OCI-LY1 (cell line): ENCODE measurements around the gene ZNF71.
A peak's percentile ranks its signal among the peaks of the same experiment; 100 is the strongest.

ENCODE experiments used
- EZH2 ChIP-seq: fragments of 200-600 bp; sonication (generic), shearing (Covaris generic); IDR thresholded peaks from 2 replicates; pipeline ENCODE4 v1.8.0; 2017; ENCODE audit warnings: borderline replicate concordance, mixed run types, mild to moderate bottlenecking, antibody characterized with exemption, low read length, moderate library complexity, mixed read lengths
- TF ChIP-seq, protein P1 (sequence below): fragments of 200-600 bp; sonication (generic), shearing (Covaris generic); IDR thresholded peaks from 2 replicates; pipeline ENCODE4 v1.5.1; 2017; ENCODE audit warnings: mild to moderate bottlenecking, antibody characterized with exemption, low read length, moderate library complexity, mixed read lengths

GRCh38 chr19:56660381-56661107, 65.4 kb downstream of the ZNF71 start:
- TF ChIP-seq, protein P1, sequence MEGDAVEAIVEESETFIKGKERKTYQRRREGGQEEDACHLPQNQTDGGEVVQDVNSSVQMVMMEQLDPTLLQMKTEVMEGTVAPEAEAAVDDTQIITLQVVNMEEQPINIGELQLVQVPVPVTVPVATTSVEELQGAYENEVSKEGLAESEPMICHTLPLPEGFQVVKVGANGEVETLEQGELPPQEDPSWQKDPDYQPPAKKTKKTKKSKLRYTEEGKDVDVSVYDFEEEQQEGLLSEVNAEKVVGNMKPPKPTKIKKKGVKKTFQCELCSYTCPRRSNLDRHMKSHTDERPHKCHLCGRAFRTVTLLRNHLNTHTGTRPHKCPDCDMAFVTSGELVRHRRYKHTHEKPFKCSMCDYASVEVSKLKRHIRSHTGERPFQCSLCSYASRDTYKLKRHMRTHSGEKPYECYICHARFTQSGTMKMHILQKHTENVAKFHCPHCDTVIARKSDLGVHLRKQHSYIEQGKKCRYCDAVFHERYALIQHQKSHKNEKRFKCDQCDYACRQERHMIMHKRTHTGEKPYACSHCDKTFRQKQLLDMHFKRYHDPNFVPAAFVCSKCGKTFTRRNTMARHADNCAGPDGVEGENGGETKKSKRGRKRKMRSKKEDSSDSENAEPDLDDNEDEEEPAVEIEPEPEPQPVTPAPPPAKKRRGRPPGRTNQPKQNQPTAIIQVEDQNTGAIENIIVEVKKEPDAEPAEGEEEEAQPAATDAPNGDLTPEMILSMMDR = 0 out of 2 replicates have a peak, but pooled peaks have one; percentile 12
- TF ChIP-seq EZH2 = no peak
